Activated T-helper 1 cell treated with anti-CD3 and anti-CD28 coated beads, Interleukin-2, amount 50 U/mL, for 16 hours (primary cell): ENCODE data around the gene SEC14L1.
"Not testable (repeated sequence)": the region's sequence is repeated elsewhere in the genome, so short reads cannot be mapped to it uniquely, and the experiment has no call there.

Experiments
- DNase-seq, 2 donors: peaks; one replicate each; pipeline ENCODE4 v3.0.0-alpha.2; 2020; ENCODE audit warnings: low read depth in 1 of 2, low spot score in 1 of 2

SEC14L1 gene

GRCh38 chr17:77115947-77116346 is 24.8 kb upstream of the SEC14L1 start:
- DNase-seq: no peak

- DNase-seq: no peak
Measured at GRCh38 chr17:77116371-77116860, 24.4 kb upstream of the SEC14L1 start.

- no peak for DNase-seq
Measured at GRCh38 chr17:77117415-77117814, 23.4 kb upstream of the SEC14L1 start.

- DNase-seq: no peak
Measured at GRCh38 chr17:77118251-77118928, 22.4 kb upstream of the SEC14L1 start.

- no peak for DNase-seq
Measured at GRCh38 chr17:77119668-77120301, 21.0 kb upstream of the SEC14L1 start.

GRCh38 chr17:77120868-77121267 is 19.9 kb upstream of the SEC14L1 start:
- no peak for DNase-seq

- DNase-seq: no peak
Measured at GRCh38 chr17:77124192-77124889, 16.4 kb upstream of the SEC14L1 start.

- DNase-seq: no peak
Measured at GRCh38 chr17:77125432-77125901, 15.3 kb upstream of the SEC14L1 start.

- no peak for DNase-seq
Measured at GRCh38 chr17:77126519-77126918, 14.2 kb upstream of the SEC14L1 start.

GRCh38 chr17:77127735-77128361 is 12.9 kb upstream of the SEC14L1 start:
- peak in 1 of 2 donors; percentile 39 for DNase-seq

GRCh38 chr17:77128896-77129567 is 11.7 kb upstream of the SEC14L1 start:
- DNase-seq: no peak

GRCh38 chr17:77129568-77130301 is 11.0 kb upstream of the SEC14L1 start:
- DNase-seq: no peak

- no peak for DNase-seq
Measured at GRCh38 chr17:77130525-77130924, 10.2 kb upstream of the SEC14L1 start.

- DNase-seq: no peak
Measured at GRCh38 chr17:77131904-77132303, 8.9 kb upstream of the SEC14L1 start.

GRCh38 chr17:77132411-77133086 is 8.2 kb upstream of the SEC14L1 start:
- no peak for DNase-seq

- DNase-seq: no peak
Measured at GRCh38 chr17:77133087-77133638, 7.6 kb upstream of the SEC14L1 start.

- no peak for DNase-seq
Measured at GRCh38 chr17:77136420-77136767, 4.4 kb upstream of the SEC14L1 start.

- no peak for DNase-seq
Measured at GRCh38 chr17:77137111-77137510, 3.7 kb upstream of the SEC14L1 start.

- not testable (repeated sequence) for DNase-seq
Measured at GRCh38 chr17:77137886-77138285, 2.9 kb upstream of the SEC14L1 start.
